Choroid plexus epithelial cell (primary cell): ENCODE results near the gene CTBP2.

Experiments used
- DNase-seq: peaks from one replicate; pipeline ENCODE4 v3.0.0-alpha.2; 2010; ENCODE audit warnings: low read depth
- H3K4me3 ChIP-seq: 2 replicates; pipeline ENCODE4 v1.5.1; 2011; ENCODE audit warnings: low read depth, mild to moderate bottlenecking, control low read depth, low read length, moderate library complexity
- TF ChIP-seq, protein P1 (sequence below): conservative IDR thresholded peaks from 2 replicates; pipeline ENCODE4 v1.5.1; 2011; ENCODE audit warnings: low read depth, mild to moderate bottlenecking, control low read depth, inconsistent platforms, low read length, moderate library complexity

CTBP2 gene

GRCh38 chr10:125125951-125126735, 34.2 kb downstream of the CTBP2 start:
- DNase-seq: no peak
- TF ChIP-seq, protein P1, sequence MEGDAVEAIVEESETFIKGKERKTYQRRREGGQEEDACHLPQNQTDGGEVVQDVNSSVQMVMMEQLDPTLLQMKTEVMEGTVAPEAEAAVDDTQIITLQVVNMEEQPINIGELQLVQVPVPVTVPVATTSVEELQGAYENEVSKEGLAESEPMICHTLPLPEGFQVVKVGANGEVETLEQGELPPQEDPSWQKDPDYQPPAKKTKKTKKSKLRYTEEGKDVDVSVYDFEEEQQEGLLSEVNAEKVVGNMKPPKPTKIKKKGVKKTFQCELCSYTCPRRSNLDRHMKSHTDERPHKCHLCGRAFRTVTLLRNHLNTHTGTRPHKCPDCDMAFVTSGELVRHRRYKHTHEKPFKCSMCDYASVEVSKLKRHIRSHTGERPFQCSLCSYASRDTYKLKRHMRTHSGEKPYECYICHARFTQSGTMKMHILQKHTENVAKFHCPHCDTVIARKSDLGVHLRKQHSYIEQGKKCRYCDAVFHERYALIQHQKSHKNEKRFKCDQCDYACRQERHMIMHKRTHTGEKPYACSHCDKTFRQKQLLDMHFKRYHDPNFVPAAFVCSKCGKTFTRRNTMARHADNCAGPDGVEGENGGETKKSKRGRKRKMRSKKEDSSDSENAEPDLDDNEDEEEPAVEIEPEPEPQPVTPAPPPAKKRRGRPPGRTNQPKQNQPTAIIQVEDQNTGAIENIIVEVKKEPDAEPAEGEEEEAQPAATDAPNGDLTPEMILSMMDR: no peak
- H3K4me3 ChIP-seq: no peak overlapping the region

- no peak for DNase-seq
- no peak overlapping the region for H3K4me3 ChIP-seq
- TF ChIP-seq, protein P1: no peak
These were observed 35.5 kb downstream of the CTBP2 start for GRCh38 chr10:125124907-125125306.

GRCh38 chr10:125124115-125124487, 36.3 kb downstream of the CTBP2 start:
- H3K4me3 ChIP-seq: peak overlapping the region; percentile 19

GRCh38 chr10:125123476-125124114, 36.8 kb downstream of the CTBP2 start:
- DNase-seq: peak; percentile 94
- H3K4me3 ChIP-seq: peak overlapping the region; percentile 19
- TF ChIP-seq, protein P1: no peak

More at GRCh38 chr10:125124115-125124487, 36.3 kb downstream of the CTBP2 start:
- TF ChIP-seq, protein P1: no peak
- no peak for DNase-seq

DNA sequence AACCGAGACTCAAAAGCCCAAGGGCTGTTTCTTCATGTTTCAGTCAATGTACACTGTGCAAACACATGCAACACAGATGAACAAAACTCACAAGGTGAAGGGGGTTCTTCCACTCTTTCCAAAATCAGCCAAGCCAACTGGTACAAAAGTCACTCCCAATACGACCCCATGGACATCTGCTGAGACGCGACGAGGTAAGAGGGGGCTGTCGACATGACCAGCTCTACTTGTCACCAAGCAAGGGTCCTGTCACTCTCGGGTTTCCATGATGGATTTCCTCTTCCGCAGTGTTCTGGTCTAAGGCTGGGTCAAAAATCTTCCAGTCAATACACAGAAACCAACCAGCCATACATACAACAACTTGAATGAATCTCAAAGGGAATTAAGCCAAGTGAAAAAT, 37.8 kb downstream of the CTBP2 start:
- DNase-seq: no peak
- no peak overlapping the region for H3K4me3 ChIP-seq
- TF ChIP-seq, protein P1: no peak

DNA sequence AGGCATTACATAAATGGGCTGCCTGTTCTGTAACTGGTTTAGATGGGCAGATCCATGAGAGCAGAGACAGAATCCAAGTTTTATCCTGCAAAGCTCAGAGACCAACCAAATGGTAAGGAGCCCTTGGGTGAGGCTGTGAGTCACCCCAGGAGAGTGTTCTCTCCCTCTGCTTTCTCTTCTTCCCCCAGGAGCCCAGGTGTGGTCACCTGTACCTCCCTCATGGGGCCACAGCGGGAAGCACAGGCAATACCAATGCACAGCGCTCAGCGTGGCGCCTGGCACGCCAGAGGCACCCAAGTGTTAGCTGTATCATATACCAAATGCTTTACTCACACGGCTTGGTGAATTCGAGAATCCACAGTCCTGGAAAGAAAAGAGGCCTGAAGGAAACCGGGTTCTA, 39.4 kb downstream of the CTBP2 start:
- no peak overlapping the region for H3K4me3 ChIP-seq
- no peak for DNase-seq
- TF ChIP-seq, protein P1: no peak
